HEK293T (cell line): ENCODE data around the gene ASF1B.

Experiments used
- CTCF ChIA-PET: fragments of 350-600 bp; formaldehyde crosslinking; extraction: SDS; loops from one replicate; lab custom pipeline; 2021; ENCODE audit warnings: antibody characterized with exemption, inconsistent platforms; lab: Yijun Ruan, JAX
- POLR2A ChIA-PET: fragments of 350-600 bp; formaldehyde crosslinking; extraction: SDS; loops from one replicate; lab custom pipeline; 2020; ENCODE audit warnings: antibody characterized with exemption, inconsistent platforms; lab: Yijun Ruan, JAX
- DNase-seq: peaks from one replicate; pipeline ENCODE4 v3.0.0; 2012; ENCODE audit warnings: mixed read lengths; ENCODE audit errors: extremely low spot score
- ARNT ChIP-seq: fragments of 450-650 bp; IDR thresholded peaks from 2 replicates; pipeline ENCODE4 v1.6.1; 2017; ENCODE audit warnings: mild to moderate bottlenecking
- BHLHE40 ChIP-seq: fragments of 450-650 bp; IDR thresholded peaks from 2 replicates; pipeline ENCODE4 v1.6.1; 2016; ENCODE audit warnings: mild to moderate bottlenecking, moderate library complexity, borderline replicate concordance
- CTBP1 ChIP-seq: fragments of 450-650 bp; IDR thresholded peaks from 2 replicates; pipeline ENCODE4 v1.6.1; 2016; ENCODE audit warnings: borderline replicate concordance
- ELF4 ChIP-seq: fragments of 450-650 bp; IDR thresholded peaks from 2 replicates; pipeline ENCODE4 v1.6.1; 2017; ENCODE audit warnings: antibody characterized with exemption
- FOXA1 ChIP-seq: fragments of 450-650 bp; IDR thresholded peaks from 2 replicates; pipeline ENCODE4 v1.6.1; 2016; ENCODE audit warnings: mild to moderate bottlenecking
- FOXK2 ChIP-seq: fragments of 450-650 bp; IDR thresholded peaks from 2 replicates; pipeline ENCODE4 v1.6.1; 2016; ENCODE audit warnings: mild to moderate bottlenecking
- FOXM1 ChIP-seq: fragments of 450-650 bp; IDR thresholded peaks from 2 replicates; pipeline ENCODE4 v1.6.1; 2017; ENCODE audit warnings: mild to moderate bottlenecking, borderline replicate concordance
- HDGF ChIP-seq: fragments of 450-650 bp; IDR thresholded peaks from 2 replicates; pipeline ENCODE4 v1.6.1; 2017; ENCODE audit warnings: antibody characterized with exemption, borderline replicate concordance
- L3MBTL2 ChIP-seq: fragments of 450-650 bp; conservative IDR thresholded peaks from 2 replicates; pipeline ENCODE4 v1.6.1; 2016; ENCODE audit warnings: mild to moderate bottlenecking
- LEF1 ChIP-seq: fragments of 450-650 bp; IDR thresholded peaks from 2 replicates; pipeline ENCODE4 v1.6.1; 2017; ENCODE audit warnings: mild to moderate bottlenecking, borderline replicate concordance
- NFRKB ChIP-seq: fragments of 450-650 bp; IDR thresholded peaks from 2 replicates; pipeline ENCODE4 v1.6.1; 2016; ENCODE audit warnings: mild to moderate bottlenecking, moderate library complexity
- SP1 ChIP-seq: fragments of 450-650 bp; IDR thresholded peaks from 2 replicates; pipeline ENCODE4 v1.6.1; 2017
- SUZ12 ChIP-seq: fragments of 450-650 bp; IDR thresholded peaks from 2 replicates; pipeline ENCODE4 v1.6.1; 2016; ENCODE audit warnings: mild to moderate bottlenecking
- TARDBP ChIP-seq: fragments of 450-650 bp; IDR thresholded peaks from 2 replicates; pipeline ENCODE4 v1.6.1; 2016
- ZNF384 ChIP-seq: fragments of 450-650 bp; IDR thresholded peaks from 2 replicates; pipeline ENCODE4 v1.6.1; 2016
- TF ChIP-seq, protein P1 (sequence below): fragments of 450-650 bp; IDR thresholded peaks from 2 replicates; pipeline ENCODE4 v1.6.1; 2016

The ASF1B gene

DNA sequence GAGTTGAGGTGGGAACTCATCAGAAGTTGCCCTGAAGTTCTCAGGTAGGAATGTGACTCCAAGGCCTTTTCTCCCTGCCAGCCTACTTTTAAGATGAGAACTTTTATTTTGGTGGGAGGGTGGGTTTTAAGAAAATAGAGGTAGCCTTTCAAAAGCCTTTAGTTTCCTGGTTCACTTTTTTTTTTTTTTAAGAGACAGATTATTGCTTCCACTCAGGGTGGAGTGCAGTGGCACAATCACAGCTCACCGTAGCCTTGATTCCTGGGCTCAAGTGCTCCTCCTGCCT is 53.8 kb downstream of the ASF1B start:
- no peak for DNase-seq
- TF ChIP-seq BHLHE40: no peak
- CTCF ChIA-PET: interaction anchor here (0.6 to 2.3 kb wide), 3 partner anchors 9 to 182 kb away, joined by 3 to 8 read pairs (median 3); no protein-coding TSS in a partner anchor
- POLR2A ChIA-PET: interaction anchor here (1.1 kb wide), 1 partner anchor 77 kb away, joined by 3 read pairs; the partner anchor contains the start of gene RFX1

DNA sequence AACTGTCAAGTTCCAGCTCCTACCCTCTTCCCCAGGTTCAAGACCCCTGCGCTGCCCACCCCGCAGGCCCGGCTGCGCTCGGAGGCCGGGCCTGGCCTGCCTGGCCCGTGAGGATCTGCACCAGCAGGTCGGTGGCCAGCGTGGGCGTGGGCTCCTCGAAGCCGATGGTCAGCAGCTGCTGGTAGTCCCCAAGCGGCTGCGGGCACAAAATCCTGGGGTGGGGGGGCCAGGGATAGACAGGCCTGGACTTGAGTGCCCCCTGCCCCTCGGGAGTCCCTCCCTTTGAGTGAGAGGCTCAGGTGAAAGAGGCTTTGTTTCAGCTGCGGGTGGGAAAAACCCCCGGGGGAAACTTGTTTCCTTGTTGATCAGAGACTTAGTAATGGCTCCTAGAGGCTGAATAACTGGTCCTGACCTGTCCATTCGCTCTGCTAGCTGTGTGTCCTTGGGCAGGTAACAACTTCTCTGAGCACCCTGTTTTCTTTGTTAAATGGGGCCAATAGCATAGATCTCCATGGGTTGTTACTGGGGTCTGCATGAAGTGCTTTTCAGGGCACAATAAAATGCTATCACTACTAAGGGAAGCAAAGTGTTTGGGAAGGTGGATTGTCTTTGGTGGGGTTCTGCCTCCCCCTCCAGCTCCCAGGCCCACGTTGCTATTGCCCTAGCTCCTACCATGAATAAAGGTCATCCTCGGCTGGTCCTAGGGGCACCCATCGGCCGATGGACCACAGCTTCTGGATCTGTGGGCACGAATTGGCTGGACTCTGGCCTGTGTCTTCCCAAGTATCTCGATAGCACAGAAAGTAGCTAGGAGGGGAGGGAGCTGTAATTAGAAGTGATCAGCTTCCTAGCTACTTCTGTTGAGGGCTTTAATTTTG is 54.4 kb downstream of the ASF1B start:
- POLR2A ChIA-PET: interaction anchor here (1.1 to 1.3 kb wide), 3 partner anchors 10 to 76 kb away, joined by 3 to 6 read pairs (median 3); partner anchors contain the start of genes ASF1B, MISP3 and RFX1
- DNase-seq: no peak
- TF ChIP-seq CTBP1 (no peak), ARNT (no peak), SP1 (no peak), SUZ12 (no peak), FOXA1 (no peak), ZNF384 (no peak), HDGF (no peak), TARDBP (no peak)
- CTCF ChIA-PET: interaction anchor here (0.6 to 2.3 kb wide), 4 partner anchors 9 to 182 kb away, joined by 3 to 8 read pairs (median 3); no protein-coding TSS in a partner anchor

DNA sequence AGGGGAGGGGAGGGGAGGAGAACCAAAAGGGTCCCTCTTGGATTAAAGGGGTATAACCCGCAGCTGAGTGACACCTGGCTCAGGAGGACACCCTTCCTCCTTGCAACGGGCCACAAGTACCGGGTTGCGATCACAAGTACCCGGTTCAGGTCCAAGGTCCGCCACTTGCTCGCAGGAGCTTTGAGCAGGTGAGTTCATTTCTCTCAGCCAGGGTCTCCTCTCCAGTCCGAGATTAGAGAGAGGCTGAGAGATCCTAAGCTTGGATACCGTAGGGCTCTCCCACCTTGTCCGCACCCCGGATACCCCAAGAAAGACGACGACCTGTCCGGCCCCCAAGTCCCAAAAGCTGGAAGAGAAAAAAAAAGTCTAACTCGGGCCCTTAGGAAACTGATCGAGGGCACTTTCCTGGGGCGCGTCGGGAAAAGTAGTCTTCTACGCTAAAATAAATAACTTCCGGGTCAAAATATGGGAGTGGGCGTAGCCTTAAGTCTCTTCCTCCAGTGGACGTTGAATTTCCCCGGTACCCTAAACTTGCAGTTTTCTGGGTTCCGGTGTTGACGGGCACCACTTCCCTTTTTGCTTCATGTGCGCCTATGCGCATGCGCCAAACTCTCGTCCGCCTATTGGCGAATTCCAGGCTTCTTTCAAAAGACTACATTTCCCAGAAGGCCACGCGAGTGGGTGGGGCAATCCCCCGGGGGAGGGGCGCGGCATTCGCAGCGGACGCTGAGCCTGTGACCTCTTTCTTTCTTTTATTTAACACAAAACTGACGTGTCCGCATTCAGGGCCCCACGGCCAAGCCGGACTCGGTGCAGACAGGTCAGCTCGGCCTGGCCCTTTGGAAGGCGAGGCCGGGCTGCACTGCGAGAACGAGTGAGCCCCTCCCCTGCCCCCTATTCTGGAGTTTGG is 55.2 kb downstream of the ASF1B start:
- TF ChIP-seq ZNF384 (peak; percentile 54; the same call in 1 of the 2 replicates), ELF4 (peak; percentile 82), NFRKB (no peak)
- TF ChIP-seq, protein P1, sequence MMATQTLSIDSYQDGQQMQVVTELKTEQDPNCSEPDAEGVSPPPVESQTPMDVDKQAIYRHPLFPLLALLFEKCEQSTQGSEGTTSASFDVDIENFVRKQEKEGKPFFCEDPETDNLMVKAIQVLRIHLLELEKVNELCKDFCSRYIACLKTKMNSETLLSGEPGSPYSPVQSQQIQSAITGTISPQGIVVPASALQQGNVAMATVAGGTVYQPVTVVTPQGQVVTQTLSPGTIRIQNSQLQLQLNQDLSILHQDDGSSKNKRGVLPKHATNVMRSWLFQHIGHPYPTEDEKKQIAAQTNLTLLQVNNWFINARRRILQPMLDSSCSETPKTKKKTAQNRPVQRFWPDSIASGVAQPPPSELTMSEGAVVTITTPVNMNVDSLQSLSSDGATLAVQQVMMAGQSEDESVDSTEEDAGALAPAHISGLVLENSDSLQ: peak; percentile 66; the same call in 1 of the 2 replicates
- CTCF ChIA-PET: interaction anchor here (0.6 kb wide), 1 partner anchor 47 kb away, joined by 3 read pairs; no protein-coding TSS in a partner anchor
- peak; percentile 96 for DNase-seq
- POLR2A ChIA-PET: interaction anchor here (1.2 to 1.3 kb wide), 4 partner anchors 9 to 74 kb away, joined by 3 to 6 read pairs (median 4); partner anchors contain the start of genes ASF1B, IL27RA and MISP3

DNA sequence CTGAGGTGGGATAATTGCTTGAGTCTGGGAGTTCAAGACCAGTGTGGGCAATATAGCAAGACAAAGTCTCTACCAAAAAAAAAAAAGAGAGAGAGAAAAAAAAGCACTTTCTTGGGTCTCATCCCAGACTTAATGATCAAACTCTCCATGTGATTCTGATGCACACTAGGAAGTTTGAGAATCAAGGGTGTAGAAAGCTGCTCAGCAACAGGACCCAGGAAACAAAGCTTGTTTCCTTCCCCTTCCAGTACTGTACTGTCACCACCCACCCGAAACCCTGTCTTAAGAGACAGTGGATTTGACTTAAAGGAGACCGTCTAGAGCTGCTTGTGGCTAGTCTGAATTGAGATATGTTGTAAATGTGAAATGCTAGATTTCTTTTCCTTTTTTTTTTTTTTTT is 58.0 kb downstream of the ASF1B start:
- CTCF ChIA-PET: interaction anchor here (0.6 to 0.9 kb wide), 2 partner anchors 18 to 197 kb away, joined by 3 to 5 read pairs; no protein-coding TSS in a partner anchor
- no peak for TF ChIP-seq ZNF384
- TF ChIP-seq, protein P1: no peak
- TF ChIP-seq L3MBTL2: no peak
- TF ChIP-seq TARDBP: no peak
- TF ChIP-seq ARNT: no peak
- TF ChIP-seq FOXK2: no peak
- no peak for TF ChIP-seq NFRKB
- no peak for TF ChIP-seq SUZ12
- TF ChIP-seq BHLHE40: no peak
- no peak for TF ChIP-seq LEF1
- no peak for TF ChIP-seq SP1
- no peak for TF ChIP-seq HDGF
- DNase-seq: no peak
- POLR2A ChIA-PET: interaction anchor here (1.0 kb wide), 1 partner anchor 9 kb away, joined by 4 read pairs; no protein-coding TSS in a partner anchor

DNA sequence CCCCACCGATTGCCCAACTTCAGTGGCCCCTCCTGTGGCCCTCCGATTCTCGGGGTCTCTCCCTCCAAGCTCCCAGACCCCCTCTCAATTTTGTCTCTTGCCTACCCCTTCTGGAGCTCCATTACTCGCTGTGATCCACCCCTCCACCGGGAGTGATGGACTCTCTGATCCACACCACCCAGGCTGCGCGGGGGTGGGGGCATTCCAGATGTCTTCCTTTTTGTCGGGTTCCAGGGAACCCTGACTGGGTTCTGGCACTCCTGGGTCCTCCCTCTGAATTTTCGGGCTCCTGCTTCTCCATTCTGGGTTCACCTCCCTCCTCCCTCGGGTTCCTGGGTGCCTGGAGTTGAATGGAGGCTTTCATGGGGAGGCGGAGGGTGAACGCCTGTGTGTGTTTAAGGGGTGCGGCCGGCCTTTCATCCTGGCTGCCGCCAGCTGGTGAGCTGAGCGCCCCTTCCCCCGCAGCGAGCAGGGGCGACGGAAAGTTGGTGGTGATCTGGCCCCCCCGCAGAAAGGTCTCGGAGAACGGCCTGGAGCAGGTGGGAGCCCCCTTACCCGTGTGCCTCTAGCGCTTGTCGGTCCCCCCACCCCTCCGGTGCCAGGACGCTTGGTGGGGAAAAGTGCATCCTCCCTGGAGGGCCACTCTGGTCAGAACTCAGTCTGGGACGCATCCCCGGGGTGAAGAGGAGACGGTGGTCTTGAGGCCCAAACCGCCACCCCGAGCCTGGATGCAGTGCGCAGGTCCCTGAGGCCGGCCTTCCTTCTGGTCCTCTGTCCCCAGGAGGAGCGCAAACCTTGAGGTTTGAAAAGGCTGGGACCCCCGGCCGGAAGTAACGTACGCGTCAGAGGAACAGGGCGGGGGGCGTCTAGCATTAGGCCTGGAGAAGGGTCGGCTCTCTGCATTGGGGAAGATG is 62.2 kb downstream of the ASF1B start:
- no peak for DNase-seq
- CTCF ChIA-PET: interaction anchor here (1.0 to 2.6 kb wide), 3 partner anchors 9 to 195 kb away, joined by 3 to 13 read pairs (median 8); no protein-coding TSS in a partner anchor
- TF ChIP-seq ZNF384: no peak
- no peak for TF ChIP-seq FOXM1
- no peak for TF ChIP-seq SP1
- TF ChIP-seq FOXK2: no peak
- no peak for TF ChIP-seq LEF1
- no peak for TF ChIP-seq ELF4
- TF ChIP-seq NFRKB: no peak
- no peak for TF ChIP-seq ARNT
- TF ChIP-seq, protein P1: no peak
- no peak for TF ChIP-seq BHLHE40
- TF ChIP-seq CTBP1: no peak
- no peak for TF ChIP-seq FOXA1
- no peak for TF ChIP-seq TARDBP
- no peak for TF ChIP-seq SUZ12
- TF ChIP-seq L3MBTL2: no peak
- TF ChIP-seq HDGF: no peak
- POLR2A ChIA-PET: interaction anchor here (0.8 to 3.2 kb wide), 6 partner anchors 11 to 122 kb away, joined by 3 to 15 read pairs (median 4); partner anchors contain the start of genes ASF1B, C19orf67, DCAF15 and IL27RA
